ENCODE data around the gene NSUN2. TPM values are rescaled to one million over a fixed set of nuclear protein-coding genes. Genes with fewer than 3 reads are reported as not detected.
"Not testable (repeated sequence)": the region's sequence is repeated elsewhere in the genome, so short reads cannot be mapped to it uniquely, and the experiment has no call there.

Gene NSUN2
- total RNA-seq, result 43.5 and 57.5 TPM in 2 replicates

DNA sequence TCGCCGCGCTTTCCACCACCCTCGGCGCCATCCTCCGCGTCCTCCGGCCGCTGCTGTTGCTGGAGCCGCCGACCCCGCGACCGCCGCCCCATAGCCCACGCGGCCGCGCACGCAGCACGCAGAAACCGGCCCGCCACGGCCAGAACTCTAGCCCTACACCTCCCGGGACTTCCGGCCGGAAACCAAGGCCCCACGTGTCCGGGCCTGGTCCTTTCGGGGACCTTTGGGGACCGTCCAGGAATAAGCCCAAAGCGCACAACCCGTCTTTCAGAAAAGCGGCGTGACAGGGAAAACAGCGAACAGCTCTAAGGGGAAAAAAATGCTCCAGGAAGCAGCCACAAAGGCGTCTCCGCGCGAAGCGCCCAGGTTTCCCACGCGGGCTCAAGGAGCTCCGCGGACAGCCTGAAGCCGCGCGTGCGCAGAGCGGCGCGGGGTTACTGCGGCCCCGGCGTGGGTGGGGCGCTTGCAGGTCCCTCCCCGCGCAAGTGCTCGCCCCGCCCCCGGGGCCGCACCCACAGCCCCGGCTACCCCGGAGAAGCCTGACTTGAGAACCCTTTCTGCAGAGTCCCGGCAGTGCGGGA is at the start of gene NSUN2, which contains the start of gene SRD5A1:
Gene NSUN2 (minus strand): TSS at position 157 of the 581 bp plus-strand sequence. CDS start 65 bp downstream, at position 92.
Gene SRD5A1 (plus strand): TSS at position 553 of the 581 bp plus-strand sequence. CDS start 137 bp downstream, outside the sequence.
- peak; percentile 63 for DNase-seq (ENCODE audit: extremely low read depth, low read depth, low spot score)

DNA sequence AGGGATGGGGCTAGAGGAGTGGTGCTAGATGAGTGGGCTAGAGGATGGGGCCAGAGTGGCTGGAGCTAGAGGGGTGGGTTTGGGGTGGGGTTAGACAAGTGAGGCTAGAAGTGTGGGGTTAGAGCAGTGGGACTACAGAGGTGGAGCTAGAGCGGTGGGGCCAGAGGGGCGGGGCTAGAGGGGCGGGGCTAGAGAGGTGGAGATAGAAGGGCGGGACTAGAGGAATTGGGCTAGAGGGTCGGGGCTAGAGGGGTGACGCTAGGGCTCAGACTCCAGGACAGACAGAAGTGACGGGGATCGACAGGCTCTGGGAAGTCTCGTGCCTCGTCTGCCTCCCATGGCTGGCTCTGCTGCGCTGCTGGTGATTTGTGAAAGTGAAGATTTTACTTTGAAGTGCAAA is 49.4 kb upstream of the NSUN2 start:
- DNase-seq (ENCODE audit: extremely low read depth, low read depth, low spot score), result no peak

DNA sequence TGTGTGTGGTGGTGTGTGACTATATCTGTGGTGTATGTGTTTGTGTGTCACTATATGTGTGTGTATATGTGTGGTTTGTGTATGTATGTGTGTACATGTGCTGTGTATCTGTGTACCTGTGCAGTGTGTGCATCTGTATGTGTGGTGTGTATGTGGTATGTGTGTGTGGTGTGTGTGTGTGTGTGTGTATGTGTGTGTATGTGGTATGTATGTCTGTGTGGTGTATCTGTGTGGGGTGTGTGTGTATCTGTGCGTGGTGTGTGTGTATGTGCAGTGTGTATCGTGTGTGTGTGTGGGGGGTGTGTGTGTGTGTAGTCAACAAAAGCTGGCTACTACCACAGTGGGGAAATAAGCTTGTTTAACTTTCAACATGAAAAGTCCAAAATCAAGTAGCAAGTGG is 48.8 kb upstream of the NSUN2 start:
- no peak for DNase-seq (ENCODE audit: extremely low read depth, low read depth, low spot score)

DNA sequence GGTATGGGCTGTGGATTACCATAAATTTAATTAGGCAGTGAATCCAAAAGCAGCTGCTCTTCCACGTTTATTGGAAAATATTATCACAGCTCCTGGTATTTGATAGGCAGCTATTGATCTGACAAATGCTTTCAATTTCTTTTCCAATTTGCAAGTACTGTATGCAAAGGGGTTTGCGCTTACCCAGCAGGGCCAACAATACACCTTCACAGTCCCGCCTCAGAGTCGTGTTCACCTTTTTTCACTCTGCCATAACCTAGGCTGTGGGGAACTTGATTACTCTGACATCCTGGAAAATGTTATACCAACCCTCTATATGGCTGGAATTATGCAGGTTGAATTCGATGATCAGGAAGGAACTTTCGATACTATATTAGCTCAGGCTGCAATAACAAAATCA is 48.1 kb upstream of the NSUN2 start:
- no peak for DNase-seq (ENCODE audit: extremely low read depth, low read depth, low spot score)

DNA sequence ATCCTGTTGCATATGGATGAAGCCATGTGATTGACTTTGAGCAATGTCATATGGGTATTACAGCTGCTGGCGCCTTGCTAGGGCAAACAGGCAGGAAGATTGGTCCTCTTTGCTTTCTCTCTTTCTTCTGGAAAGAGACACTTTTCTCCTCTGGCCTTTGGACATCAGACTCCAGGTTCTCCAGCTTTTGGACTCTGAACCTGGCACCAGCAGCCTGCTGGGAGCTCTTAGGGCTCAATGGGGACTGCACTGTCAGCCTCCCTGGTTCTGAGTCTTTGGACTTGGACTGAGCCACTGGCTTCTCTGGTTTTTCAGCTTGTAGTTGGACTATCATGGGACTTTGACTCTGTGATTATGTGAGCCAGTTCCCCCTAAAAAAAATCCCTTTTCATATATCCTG is 45.5 kb upstream of the NSUN2 start:
- DNase-seq (ENCODE audit: extremely low read depth, low read depth, low spot score), result no peak

DNA sequence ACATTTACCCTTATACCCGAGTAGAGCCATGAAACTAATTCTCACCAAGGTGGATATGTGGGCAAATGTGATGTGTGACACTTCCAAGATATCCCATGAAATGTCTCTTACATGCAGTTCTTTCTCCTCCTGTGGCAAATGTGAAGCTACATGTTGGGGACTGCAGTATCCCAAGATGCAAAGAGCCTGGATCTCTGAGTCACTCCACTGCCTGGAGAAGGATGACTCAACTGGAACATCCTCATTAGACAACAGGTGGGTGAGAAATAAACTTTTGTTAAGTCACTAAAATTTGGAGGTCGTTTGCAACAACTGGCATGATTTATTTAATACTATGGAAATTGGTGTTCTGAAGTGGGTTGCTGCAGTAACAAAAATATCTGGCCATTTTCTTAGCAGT is 43.9 kb upstream of the NSUN2 start:
- no peak for DNase-seq (ENCODE audit: extremely low read depth, low read depth, low spot score)

DNA sequence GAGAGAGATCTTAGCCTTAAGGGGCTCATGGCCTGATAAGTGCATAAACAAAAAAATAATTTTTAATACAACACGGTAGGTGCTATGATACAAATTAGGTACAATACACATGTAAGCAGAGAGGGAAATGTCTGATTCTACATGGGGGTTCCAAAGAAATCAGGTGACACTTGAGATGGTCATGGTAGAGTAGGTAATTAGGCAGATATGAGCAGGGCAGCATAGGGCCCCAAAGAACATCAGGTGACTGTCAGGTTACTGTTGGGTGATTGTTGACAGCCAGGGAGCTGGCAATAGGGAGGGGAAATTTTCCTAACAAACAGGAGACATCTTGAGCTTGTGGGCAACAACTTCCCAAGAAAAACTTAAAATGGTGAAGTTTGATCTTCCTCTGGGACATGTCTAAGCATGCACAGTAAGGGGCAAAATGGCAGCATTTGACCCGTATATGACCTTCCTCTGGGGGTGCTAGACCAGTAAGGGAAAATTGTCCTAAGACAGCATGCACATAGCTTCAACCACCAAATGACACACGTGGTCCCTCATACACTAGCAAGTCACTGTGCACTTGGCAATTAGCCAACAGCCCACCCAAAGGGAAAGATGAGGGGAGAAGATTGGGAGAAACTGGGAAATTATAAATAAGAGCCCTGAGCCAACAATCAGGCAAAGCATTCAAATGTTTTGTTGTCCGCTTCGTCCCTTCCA is 43.1 kb upstream of the NSUN2 start:
- DNase-seq (ENCODE audit: extremely low read depth, low read depth, low spot score), result no peak

DNA sequence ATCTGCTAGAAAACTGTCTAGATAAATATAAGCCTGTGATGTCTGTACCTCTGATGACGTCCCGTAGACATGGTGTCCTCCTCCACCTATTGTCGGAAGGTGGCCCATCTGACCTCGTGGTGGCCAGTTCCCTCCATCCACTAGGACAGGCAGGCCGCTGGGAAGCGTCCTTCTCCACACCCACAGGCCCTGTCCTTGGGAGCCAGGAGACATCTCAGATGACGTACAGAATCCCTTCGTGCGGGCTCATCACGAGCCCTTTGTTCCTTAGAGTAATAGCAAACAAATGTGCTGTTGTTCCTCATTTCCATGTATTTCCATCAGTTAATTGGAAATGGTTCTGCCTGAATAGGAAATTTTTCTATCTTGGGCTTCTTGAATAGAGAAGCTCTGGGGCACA is 42.0 kb upstream of the NSUN2 start:
- no peak for DNase-seq (ENCODE audit: extremely low read depth, low read depth, low spot score)

DNA sequence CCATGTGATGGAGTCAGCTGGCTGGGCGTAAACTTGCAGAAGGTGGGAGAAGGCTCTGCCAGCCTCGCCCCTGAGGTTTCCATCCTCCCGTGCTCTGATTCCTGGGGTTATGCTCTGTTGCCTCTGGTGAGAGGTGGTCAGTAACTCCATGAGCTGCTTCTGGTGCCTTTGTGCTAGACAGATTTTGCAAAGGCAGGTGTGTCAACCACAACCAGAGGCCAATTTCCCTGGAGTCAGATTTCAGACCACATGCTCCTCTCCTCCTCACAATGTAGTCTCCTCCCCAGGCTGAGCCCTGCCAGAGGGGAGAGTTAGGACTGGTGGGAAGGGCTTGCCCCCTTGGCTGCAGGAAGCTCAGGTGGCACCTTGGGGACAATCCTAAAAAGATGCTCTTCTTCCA is 41.6 kb upstream of the NSUN2 start:
- DNase-seq (ENCODE audit: extremely low read depth, low read depth, low spot score), result no peak

DNA sequence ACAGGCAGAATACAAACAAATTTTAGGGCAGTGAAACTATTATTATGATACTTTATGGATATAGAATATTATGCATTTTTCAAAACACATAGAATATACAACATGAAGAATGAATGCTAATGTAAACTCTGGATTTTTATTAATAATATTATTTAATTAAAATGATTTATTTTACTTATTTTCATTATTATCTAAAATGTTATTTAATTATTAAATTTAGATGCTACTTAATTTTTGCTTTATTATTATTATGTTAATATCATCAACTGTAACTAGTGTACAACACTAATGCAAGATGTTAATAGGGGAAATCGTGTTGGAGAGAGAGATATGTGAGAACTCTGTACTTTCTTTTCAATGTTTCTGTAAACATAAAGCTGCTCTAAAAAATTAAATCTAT is 41.1 kb upstream of the NSUN2 start:
- no peak for DNase-seq (ENCODE audit: extremely low read depth, low read depth, low spot score)

DNA sequence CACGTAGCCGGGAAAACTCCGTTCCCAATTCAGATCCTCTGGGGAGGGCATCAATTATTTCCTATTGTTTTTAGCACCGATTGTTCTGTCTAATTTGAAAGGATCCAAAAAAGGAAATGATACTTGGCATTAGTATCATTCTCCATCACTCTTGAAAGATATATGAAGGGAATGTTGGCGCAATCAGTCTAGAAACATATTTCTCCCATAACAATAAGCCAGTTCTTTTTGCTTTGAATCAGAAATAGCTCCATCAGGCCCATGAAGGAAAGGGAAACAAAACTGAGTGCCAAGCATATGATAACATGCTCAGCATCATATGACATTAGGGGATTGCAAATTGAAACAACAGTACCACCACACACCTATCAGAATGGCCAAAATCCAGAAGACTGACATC is 40.2 kb upstream of the NSUN2 start:
- DNase-seq (ENCODE audit: extremely low read depth, low read depth, low spot score), result no peak

DNA sequence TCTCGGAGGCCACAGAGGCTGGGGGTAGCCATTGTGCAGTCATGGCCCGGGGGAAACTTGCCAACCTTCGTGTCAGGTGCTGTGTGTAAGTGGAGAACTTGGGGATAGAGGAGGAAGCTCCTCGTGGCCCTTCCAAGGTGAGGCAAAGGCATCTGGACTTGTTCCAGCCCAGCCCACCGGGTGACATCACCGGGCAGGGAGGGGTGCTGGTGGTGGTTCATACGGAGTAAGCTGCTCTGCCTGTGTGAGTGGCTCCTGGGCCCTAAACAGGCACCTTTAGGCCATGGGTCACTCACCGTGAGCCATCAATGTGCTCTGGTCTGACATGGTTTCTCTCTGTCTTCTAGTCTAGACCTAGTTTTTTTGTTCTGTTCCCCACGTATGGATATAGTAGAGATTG is 35.9 kb upstream of the NSUN2 start:
- DNase-seq (ENCODE audit: extremely low read depth, low read depth, low spot score), result not testable (repeated sequence)

DNA sequence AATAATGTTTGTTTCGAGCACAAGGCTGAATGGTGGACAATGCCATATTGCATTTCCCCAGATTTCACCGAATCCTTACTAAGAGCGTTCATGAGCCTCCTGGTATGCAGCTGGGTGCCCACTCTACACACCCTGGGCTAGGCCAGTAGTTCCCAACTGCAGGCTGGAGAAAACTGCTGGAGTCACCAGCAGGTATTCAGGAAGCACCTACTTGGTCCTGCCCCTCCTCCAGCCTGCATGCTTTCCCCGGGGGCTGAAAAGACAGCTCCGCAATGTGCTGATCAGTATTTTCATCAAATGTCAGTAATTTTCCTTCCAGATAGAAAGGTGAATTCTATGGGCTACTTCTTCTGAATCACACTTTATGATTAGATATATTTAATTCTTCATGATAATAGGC is 34.8 kb upstream of the NSUN2 start:
- DNase-seq (ENCODE audit: extremely low read depth, low read depth, low spot score), result no peak

DNA sequence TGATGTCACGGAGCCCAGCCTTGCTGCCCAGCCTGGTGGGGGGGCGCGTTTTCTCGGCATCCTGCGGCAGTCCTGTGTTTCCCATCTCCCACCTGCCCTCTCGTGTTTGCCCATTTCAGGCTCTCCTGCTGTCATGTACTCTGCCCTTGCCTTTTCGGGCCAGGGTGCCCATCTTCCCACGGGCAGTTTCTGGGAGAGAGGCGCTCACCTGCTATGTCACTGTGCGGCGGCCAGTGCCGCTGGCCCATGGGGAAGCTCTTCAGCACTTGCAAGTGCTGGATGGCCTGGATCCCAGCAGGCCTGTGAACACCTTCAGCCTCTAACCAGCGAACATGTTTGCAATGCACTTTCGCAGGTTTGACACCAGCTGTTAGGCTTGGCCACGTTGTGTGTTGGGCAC is 33.9 kb upstream of the NSUN2 start:
- no peak for DNase-seq (ENCODE audit: extremely low read depth, low read depth, low spot score)

DNA sequence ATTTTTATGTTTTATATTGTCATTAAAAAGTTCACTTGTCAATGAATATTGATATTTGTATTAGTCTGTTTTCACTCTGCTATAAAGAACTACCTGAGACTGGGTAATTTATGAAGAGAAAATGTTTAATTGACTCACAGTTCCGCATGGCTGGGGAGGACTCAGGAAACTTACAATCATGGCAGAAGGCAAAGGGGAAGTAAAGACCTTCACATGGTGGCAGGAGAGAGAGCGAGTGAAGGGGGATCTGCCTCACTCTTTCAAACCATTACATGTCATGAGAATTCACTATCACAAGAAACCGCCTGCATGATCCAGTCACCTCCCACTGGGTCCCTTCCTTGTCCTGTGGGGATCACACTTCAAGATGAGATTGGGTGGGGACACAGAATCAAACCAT is 27.8 kb upstream of the NSUN2 start:
- DNase-seq (ENCODE audit: extremely low read depth, low read depth, low spot score), result no peak

DNA sequence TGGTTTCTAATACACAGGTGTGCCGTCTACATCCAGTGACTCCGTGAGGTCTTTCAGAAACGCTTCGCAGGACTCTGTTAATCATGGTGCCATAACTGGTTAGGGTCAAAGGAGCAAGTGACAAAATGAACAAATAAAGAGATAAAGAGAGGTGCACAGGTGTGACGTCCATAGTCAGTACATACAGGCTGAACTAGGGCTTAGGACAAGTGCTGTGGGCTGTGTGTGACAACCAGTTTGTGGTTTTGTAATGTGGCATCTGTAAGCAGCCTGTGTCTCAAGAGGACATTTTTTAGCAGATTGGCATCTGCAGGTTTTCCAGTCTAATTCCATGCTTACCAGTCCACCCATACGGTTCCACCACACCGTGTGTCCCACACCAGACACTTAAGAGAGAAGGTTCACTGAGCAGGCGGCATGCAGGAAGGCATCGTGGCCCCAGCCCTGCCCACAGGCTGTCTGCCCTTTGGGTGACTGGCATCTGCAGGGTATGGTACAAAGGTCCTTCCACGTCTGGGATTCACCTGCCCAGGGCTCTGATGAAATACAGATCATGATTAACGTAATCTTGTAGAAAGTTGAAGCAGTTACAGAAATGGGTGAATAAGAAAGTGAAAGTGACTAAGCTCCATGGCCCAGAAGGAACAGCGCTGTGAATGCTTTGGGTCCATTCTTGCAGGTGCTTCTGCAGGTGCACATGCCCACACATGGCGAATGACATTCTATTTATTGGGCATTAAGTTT is 27.3 kb upstream of the NSUN2 start:
- no peak for DNase-seq (ENCODE audit: extremely low read depth, low read depth, low spot score)

DNA sequence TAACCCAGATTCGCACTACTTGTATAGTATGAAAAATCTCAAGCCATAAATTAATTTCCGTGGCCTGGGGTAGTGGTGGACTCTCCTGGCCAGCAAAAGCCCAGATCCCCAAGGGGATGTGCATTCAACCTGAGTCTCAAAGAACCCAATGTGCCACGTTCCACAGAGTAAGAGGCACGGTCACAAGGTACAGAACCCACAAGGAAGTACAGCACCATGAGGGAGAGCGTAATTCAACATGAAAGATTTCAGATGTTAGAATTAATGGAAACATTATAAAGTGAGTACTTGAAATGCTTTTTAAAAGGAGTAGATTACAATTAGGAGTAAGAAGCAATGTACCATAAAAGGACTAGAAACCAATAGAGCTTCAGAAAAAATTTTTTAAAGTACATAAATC is 23.8 kb upstream of the NSUN2 start:
- DNase-seq (ENCODE audit: extremely low read depth, low read depth, low spot score), result no peak

DNA sequence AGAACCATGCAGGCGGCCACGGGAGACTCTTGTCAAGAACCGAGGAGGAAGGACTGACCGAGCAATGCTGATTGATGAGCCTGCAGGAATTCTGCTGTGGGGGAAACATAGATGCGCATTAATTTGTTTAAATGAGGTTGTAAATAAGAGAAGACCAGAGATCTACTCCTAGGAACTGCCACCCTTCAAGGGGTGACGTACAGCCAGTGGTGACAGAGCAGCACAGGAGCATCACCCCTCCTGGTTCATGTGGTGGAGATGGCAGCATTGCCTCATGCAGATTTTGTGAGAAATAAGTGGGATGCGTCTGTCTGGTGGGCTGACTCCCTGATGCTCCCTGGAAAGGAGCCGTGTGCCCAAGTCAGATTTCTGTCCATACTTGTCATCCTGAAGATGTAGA is 22.6 kb upstream of the NSUN2 start:
- DNase-seq (ENCODE audit: extremely low read depth, low read depth, low spot score), result no peak

DNA sequence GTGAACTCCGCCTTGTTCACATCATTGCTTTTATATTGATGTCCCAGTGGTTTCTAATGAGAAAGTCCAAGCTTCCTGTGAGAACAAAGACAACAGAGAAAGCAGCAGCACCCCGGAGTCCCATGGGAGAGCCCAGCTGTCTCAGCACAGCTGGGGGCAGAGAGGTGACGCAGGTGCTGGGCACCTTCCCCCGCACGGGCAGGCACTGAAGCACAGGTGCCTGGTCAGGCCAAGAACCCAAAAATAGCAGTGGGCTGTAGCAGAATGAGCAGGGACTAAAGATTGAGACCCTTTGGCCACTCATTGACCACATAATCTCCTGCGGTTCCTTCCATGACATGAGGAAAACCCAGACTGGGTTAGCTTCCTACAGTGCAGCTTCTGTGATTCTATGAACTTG is 19.2 kb upstream of the NSUN2 start:
- DNase-seq (ENCODE audit: extremely low read depth, low read depth, low spot score), result no peak

DNA sequence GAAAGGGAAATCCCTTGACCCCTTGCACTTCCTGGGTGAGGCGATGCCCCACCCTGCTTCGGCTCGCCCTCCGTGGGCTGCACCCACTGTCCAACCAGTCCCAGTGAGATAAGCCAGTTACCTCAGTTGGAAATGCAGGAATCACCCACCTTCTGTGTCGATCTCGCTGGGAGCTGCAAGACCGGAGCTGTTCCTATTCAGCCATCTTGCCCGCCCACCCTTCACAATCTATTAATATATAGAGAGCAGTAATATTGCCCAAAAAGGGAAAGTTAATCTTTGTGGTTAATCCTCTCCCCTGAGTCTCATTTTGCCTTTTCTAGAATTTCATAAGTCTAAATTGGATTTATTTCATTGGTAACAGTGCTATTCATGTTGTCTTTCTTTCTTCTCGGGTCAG is 16.8 kb upstream of the NSUN2 start:
- DNase-seq (ENCODE audit: extremely low read depth, low read depth, low spot score), result no peak

DNA sequence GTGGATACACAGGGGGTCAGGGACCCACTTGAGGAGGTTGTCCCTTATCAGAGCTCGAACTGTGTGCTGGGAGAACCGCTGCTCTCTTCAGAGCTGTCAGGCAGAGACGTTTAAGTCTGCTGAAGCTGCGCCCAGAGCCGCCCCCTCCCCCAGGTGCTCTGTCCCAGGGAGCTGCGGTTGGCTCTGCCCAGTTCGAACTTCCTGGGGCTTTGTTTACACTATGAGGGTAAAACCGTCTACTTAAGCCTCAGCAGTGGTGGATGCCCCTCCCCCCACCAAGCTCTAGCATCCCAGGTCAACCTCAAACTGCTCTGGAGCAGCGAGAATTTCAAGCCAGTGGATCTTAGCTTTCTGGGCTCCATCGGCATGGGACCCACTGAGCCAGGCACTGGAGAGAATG is 16.3 kb upstream of the NSUN2 start:
- no peak for DNase-seq (ENCODE audit: extremely low read depth, low read depth, low spot score)
